GM10266 (cell line): Measurements from ENCODE around the gene FAF1.

Experiments used
- DNase-seq: peaks from one replicate; pipeline ENCODE4 v3.0.0; 2012; ENCODE audit errors: extremely low spot score
- TF ChIP-seq, protein P1 (sequence below): IDR thresholded peaks from 2 replicates; pipeline ENCODE4 v1.5.1; 2012; ENCODE audit warnings: mild to moderate bottlenecking, low read depth; ENCODE audit not compliant: control insufficient read depth, insufficient read depth; ENCODE audit errors: missing control alignments

The FAF1 gene

DNA sequence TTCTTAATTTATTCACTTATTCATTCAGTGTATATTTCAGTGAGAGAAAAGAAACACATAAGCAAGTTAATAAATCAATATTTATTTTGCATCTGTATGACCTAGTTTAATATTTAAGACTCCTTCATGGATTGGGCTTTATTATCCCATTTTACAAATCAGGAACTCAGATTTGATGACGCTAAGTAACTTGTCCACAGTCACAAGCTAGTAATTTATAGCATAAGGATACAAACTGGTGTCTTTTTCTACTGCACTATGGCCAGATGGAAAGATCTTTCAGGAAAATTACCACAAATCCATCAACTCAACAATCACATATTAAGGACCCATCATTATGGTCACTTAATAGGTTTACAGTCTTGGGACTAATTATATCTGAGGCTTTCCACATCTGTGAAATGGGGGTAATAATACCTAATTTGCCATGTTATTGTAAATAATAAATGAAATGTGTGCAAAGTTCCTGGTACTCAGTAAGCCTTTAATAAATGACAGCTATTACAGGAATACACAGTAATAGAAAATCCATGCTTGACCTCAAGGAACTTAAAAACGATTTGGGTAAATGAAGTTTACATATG lies 23.2 kb upstream of the FAF1 start:
- DNase-seq: no peak
- TF ChIP-seq, protein P1, sequence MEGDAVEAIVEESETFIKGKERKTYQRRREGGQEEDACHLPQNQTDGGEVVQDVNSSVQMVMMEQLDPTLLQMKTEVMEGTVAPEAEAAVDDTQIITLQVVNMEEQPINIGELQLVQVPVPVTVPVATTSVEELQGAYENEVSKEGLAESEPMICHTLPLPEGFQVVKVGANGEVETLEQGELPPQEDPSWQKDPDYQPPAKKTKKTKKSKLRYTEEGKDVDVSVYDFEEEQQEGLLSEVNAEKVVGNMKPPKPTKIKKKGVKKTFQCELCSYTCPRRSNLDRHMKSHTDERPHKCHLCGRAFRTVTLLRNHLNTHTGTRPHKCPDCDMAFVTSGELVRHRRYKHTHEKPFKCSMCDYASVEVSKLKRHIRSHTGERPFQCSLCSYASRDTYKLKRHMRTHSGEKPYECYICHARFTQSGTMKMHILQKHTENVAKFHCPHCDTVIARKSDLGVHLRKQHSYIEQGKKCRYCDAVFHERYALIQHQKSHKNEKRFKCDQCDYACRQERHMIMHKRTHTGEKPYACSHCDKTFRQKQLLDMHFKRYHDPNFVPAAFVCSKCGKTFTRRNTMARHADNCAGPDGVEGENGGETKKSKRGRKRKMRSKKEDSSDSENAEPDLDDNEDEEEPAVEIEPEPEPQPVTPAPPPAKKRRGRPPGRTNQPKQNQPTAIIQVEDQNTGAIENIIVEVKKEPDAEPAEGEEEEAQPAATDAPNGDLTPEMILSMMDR: no peak

DNA sequence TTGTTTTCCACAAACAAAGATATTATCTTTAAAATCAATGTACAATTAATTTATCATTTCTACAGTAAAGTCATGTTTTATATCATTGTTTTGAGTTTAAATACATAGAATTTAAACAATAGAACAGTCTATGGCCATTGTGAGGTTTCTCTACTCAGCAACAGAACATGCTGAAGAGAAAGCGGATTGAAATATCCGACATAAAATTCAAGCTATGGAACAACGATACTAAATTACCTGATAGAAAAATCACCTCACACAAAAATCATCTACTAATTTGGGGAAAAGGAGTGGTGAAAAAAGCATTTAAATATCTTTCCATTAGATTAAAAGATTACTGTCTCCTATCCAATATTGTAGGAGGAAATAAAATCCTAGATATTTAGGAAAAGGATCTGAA lies 22.5 kb upstream of the FAF1 start:
- no peak for DNase-seq
- TF ChIP-seq, protein P1: no peak

DNA sequence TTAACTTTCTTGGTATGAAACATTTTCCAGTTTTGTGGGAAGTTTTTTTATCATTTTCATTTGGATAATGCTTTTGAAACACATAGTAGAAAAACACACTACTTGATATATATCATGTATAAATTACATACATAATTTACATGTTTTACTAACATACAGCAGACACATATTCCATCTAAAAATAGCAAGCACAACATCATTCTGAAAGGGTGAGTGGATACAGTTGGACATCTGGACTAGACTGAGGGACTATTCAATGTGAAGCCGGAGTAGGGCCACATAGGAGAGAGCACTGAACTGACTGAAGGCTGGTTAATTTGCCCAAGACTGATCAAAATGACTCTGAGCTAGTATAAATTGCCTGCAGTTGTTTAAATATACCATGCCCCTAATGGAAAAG lies 21.7 kb upstream of the FAF1 start:
- TF ChIP-seq, protein P1: no peak
- DNase-seq: no peak

DNA sequence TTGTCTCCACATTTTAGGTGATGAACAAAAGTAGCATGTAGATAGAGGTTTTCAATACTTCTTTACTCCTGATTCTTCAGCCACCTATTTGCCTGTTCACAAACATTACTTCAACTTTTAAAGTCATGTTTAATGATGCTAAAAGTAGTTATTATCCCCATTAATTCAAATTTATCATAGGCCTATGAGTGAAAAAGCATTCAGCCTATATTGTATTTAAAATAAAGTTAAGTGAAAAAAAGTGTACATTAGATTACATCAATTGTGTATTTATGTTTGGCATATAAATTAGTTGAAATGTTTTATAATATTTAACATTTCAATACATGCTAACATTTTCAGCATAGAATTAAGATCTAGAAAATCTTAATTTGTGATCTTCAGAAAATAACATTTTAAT lies 20.4 kb upstream of the FAF1 start:
- DNase-seq: no peak
- TF ChIP-seq, protein P1: no peak

DNA sequence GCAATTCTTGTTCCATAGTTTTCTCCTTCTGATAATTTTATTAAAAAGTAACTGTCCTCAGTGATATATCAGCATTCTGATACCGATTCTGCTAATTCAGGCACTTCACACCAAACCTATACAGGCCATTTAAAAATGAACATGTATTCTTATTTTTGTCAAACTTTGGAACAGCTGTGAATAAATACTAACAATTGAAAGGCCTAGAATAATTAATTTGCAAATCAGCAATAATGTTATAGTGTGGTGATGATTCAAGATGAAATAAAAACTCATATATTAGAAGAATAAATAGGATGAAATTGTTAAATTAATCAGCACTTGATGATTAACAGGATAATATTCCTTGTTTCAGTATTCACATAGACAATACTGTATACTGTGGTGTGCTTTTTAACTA lies 19.9 kb upstream of the FAF1 start:
- DNase-seq: no peak
- TF ChIP-seq, protein P1: no peak

DNA sequence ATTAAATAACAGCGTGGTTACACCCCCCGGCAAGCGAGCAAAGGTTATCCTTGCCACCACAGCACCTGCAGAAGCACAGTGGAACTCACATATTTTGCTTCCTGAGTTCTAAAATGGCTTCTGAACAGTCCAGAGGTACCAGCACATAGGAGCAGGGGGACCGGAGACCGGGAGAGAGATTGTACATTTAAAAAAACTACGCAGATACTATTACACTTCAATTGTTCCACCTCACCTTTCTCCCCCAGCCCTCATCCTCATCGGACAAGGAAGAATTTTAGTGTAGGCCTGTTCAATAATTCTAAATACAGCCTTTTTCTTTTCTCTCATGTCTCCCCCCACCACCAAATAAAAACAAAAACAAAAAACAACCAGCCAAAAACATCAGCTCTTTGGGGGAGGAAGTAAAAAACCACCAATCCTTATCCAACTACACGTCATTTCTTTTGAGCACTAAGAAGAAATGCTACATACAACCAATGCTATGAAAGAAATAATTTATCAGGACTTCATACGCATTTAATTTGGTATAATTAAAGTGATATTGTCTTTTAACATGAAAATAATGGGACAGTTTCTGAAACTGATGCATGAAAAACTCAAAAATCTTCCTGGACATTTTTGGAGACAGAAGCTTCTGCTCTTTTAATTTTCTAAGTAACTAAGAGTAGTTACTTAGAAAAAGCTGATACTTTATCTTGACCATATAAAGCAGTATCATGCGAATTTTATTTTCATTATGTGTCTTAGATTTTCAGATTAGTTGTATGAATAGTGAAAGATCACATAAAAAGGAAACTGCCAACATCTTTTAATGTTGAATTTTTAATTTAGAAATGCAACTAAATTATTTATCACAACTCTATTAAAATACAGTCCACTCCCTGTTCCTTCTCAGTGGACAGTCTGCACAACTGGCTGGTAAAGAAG lies 19.1 kb upstream of the FAF1 start:
- no peak for DNase-seq
- TF ChIP-seq, protein P1: no peak
